Stimulated activated CD8-positive, alpha-beta memory T cell treated with anti-CD3 and anti-CD28 coated beads, Interleukin-12 subunit alpha, Interleukin-12 subunit beta, amount 100 ng/mL, for 1 hour (primary cell): ENCODE measurements around the gene FBXL7.

Experiments used
- DNase-seq: peaks from one replicate; pipeline ENCODE4 v3.0.0-alpha.2; 2020; ENCODE audit warnings: low read depth

The FBXL7 gene

GRCh38 chr5:15499528-15500324 lies at the start of gene FBXL7:
FBXL7 (plus strand) TSS chr5:15500180.
- no peak for DNase-seq

- DNase-seq = no peak
These were observed 49.5 kb upstream of the FBXL7 start for GRCh38 chr5:15450473-15450872.

- no peak for DNase-seq
These were observed 49.0 kb upstream of the FBXL7 start for GRCh38 chr5:15450949-15451348.

GRCh38 chr5:15452030-15452429 lies 48.0 kb upstream of the FBXL7 start:
- DNase-seq = no peak

DNA sequence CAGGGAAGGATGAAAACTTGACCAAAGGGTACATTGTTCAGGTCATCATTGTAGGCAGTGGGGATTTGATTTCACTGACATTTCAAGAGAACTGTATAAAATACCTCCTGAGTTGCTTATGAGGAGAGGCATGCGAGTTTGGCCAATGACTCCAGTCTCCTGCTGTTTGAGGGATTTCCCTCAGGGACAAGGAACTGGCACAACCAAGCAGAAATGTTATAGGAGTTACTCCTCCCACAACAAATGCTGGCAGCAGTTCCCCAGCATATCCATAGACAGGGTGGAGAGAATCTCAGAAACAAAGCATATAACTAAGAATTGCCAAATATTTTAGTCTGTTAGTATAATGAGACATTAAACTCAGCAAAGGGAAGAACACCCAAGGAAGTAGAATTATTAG lies 47.2 kb upstream of the FBXL7 start:
- DNase-seq = no peak

GRCh38 chr5:15459200-15459599 lies 40.8 kb upstream of the FBXL7 start:
- no peak for DNase-seq

- DNase-seq = no peak
These were observed 36.6 kb upstream of the FBXL7 start for GRCh38 chr5:15463231-15463980.

- DNase-seq = no peak
These were observed 27.9 kb upstream of the FBXL7 start for GRCh38 chr5:15472116-15472515.

DNA sequence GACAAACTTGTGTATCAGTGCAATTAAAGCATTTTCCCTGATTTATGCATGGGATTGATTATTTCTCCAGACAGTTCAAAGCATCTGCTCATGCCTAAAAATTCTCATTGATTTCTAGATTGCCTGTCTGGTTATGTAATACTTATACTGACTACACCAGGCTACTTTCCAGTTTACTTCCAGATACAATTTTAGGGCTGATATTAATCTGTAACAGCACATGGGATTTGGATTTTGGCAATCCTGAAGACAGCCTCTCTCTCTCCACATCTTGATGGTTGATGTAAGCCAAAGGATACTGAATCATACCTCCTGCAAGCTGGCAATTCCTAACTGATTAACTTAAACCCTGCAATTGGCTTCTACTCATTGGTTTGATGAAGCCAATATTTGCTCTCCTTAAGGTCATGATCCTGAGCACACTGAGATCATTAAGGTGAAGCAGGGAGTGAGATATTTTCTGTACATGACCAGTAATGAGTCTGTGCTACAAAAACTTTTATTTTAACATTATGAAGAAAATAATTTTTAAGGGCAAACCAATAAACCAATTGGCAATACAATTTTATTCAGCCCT lies 25.7 kb upstream of the FBXL7 start:
- no peak for DNase-seq

DNA sequence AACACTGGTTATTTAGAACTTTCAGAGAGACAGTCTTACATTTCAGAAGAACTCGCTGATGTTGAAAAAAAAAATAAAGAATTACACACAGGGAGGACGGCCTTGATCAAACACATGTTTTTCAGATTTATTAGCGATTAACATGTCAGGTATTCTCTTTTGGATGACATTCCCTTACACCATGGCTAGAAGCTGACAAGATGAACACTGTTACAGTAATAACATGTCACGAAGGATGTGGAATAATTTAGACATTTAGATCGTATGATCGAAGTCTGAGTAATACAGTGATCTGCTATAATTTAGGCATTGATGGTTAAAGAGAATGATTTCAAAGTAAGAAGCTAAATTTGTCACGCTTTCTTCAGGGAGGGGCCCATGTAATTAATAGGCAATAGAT lies 24.6 kb upstream of the FBXL7 start:
- no peak for DNase-seq

DNA sequence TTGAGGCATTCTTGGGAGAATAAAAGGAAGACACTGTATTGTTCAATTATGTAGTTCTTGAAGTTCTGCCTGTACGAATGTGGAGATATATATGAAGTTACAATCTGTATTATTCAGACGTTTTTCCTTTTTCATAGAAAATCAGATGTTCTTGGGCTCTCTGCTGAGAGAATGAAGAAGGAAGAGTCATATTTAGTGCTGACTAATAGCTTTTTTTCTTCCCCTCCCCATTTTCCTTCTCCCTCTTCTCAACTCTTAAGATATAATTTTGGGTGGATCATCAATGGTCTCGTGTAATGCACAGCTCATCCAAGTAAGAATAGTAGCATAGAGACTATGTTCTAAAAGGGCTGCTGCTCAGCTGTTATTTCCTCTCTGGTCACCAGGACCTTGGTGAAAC lies 23.0 kb upstream of the FBXL7 start:
- DNase-seq = no peak

- DNase-seq = no peak
These were observed 19.5 kb upstream of the FBXL7 start for GRCh38 chr5:15480436-15480835.

DNA sequence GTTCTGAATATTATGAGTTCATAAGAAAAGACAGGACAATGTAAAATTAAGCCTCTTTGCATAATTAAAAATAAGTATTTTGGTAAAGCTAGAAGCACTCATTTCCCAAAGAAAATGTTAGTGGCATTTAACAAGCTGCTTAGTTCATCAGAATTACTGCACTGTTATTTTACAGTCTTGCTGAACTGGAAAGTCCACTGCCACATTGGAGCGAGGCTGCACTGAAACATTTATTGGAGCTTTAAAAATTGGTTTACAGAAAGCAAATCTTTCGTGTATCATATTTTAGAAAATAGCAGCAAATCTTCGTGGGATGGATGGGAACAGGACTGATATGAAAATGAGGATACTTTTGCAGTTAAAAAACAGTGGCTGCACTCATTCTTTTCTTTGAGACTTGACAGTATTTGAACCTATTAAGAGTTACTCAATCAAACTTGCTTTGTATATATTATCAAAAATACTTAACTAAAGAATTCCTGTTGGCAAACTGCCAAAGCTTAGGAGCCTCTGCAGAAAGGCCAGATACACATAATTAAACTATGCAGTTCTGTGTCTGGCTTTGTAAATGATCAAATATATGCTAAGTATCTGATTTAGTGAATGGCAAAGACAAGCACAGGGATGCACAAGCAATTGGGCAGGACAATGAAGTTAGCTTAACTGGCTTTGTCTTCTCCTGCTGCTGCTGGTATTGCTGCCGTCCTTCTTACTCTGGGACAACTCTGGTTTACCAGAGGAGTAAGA lies 16.5 kb upstream of the FBXL7 start:
- no peak for DNase-seq

DNA sequence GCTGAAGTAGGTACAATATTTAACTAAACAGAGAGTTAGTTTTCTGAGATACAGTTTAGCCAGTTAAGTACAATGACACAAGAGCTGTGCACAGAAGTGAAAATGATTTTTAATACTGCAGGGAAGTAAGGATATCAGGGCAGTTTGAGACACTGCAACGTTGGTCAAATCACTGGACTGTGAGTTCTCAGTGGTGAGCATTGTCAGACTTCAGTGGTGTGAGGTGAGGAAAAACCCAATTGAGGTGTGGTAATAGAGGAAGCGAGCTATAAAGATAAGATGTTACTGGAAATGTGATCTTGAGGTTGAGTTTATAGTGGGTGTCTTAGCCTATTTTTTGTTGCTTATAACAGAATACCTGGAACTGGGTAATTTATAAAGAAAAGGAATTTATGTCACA lies 12.8 kb upstream of the FBXL7 start:
- no peak for DNase-seq

DNA sequence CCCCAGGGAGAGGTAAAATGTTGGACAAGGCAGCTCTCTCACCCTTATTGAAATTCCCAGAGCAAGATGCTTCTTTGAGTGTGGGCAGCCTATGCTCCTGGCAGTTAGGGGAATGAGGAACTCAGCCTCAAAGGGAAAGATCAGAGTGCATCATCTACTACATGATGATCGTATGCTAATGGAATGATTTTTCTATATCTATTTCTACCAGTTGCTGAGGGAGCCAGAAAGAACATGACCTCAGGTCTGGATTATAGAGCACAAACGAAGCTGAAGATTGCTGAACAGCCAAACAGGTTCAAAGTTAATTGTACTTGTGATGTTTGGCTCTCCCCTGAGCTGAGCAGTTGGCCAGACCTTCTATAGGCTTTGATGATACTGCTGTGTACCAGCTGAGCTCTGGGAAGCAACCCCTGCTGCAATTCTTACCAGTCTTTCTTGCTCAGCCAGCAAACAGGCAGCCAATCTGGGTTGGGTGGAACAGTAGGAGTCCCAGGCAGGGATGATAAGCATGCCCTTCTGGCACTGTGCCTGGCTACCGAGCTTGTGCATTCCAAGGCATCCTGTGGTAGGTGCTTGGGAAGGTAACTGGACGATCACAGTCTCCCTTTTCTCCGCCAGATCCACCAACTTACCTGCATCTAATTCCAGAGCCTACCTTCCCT lies 10.3 kb upstream of the FBXL7 start:
- DNase-seq = no peak

DNA sequence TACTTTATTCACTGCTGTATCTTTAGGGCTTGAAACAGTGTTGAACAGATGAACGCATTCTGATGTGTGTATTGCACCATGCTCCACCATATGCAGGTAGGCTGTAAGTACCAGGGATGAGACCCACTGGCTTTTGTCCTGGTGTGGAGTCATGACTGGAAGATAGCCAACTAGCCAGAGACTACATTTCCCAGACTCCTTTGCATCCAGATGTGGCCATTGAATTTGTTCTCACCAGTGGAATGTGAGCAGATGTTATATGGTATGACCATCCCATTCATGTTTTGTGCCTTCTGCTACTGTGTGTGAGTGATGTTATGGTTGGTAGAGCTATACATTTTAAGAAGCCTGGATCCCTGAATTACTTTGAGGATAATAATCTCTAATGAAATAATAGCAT lies 7.4 kb upstream of the FBXL7 start:
- DNase-seq = no peak

DNA sequence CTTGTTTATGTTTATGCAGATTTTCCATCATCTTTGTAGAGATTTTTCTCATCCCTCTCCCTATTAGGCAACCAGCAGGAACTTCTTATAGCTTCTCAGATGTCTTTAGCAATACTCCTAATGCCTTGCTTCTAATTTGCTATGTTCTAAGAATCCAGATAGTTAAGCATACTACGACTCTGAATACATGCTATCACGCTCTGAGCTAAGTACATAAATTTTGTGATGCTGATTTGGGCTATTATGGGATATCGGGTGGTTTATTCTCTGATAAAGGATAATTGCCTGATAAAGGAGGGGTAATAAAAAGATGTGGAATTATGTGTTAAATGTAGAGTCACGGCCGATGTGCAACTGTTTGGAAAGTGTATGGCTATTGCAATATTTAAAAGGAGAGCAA lies 6.5 kb upstream of the FBXL7 start:
- DNase-seq = no peak

- no peak for DNase-seq
These were observed 5.0 kb upstream of the FBXL7 start for GRCh38 chr5:15495026-15495425.

GRCh38 chr5:15496886-15497285 lies 3.1 kb upstream of the FBXL7 start:
- DNase-seq = no peak

DNA sequence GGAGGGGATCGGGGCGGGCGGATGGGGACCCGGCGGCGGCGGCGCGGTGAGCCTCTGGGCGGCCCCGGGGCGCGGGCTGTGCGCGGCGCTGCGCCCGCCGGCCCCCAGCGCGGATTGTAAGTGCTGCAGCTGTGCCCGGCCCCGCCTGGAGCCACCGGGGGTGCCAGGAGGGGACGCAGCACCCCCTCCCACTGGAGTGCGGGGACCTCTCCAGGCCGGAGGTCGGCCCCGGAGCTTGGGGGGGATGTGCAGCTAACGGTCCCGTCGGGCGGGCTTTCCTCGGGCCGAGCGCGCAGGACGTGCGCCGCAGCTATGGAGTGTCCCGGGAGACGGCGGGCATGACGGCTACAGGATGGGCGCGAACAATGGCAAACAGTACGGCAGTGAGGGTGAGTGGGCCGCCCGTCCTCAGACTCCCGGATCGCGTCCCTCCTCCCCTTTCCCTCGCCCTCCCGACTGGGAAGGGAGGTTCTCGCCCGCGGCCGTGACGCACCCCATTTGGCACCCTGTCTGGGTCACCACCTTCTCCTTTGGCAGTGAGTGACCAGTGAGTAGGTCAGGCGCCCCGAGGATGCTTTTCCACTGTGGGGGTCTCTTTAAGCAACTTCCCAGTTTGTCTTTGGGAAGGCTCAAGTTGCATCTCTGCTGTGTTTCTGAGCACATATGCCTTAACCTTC lies 483 bp downstream of the FBXL7 start:
- DNase-seq = no peak

DNA sequence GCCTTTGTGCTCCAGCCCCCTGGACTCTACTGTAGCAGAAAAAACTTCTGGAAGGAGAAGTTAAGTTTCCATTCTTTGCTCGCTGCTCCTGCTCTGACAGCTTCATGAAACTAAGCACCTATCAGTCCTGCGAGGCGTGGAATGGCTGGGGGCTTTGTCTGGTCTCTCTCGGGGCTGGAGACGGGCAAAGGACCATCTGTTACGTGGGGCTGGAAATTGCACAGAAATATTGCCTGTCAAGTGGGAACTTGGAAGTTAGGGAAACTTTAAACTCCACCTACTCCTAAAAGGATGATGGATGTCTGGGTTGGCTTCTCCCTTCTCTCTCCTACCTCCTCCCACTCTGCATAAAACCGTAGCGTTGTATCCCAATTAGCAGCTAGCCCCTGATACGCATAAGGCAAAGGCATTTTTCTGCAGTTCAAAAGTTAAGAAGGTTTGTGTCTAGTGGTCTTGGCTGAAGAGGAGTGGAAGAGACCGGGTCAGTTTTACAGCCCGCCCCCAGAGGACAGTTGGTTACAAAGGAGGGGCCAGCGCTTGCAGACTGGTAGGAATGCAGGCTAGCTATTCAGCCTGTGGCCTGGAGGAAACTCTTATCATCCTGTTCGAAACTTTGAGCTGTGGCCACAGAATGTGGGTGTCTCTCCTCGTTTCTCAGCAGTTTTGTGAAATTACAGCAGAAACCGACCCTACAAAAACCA lies 1.3 kb downstream of the FBXL7 start:
- DNase-seq = no peak
